Measurements from ENCODE around the gene RASSF1.
A peak's percentile ranks its signal among the peaks of the same experiment; 100 is the strongest.

RASSF1 gene

GRCh38 chr3:50374363-50375257 is 34.0 kb upstream of the RASSF1 start:
- no peak overlapping the region for H3K4me3 ChIP-seq (ENCODE audit: low read depth, low read length)
- in situ Hi-C loops (cut with HindIII; ENCODE audit: low sequenced_read_pairs), result no loop called here
- DNase-seq (ENCODE audit: low read depth, low spot score), result no peak
- TF ChIP-seq CTCF (IDR thresholded peaks at IDR 0.05; ENCODE audit: low read depth, low read length), result no peak

DNA sequence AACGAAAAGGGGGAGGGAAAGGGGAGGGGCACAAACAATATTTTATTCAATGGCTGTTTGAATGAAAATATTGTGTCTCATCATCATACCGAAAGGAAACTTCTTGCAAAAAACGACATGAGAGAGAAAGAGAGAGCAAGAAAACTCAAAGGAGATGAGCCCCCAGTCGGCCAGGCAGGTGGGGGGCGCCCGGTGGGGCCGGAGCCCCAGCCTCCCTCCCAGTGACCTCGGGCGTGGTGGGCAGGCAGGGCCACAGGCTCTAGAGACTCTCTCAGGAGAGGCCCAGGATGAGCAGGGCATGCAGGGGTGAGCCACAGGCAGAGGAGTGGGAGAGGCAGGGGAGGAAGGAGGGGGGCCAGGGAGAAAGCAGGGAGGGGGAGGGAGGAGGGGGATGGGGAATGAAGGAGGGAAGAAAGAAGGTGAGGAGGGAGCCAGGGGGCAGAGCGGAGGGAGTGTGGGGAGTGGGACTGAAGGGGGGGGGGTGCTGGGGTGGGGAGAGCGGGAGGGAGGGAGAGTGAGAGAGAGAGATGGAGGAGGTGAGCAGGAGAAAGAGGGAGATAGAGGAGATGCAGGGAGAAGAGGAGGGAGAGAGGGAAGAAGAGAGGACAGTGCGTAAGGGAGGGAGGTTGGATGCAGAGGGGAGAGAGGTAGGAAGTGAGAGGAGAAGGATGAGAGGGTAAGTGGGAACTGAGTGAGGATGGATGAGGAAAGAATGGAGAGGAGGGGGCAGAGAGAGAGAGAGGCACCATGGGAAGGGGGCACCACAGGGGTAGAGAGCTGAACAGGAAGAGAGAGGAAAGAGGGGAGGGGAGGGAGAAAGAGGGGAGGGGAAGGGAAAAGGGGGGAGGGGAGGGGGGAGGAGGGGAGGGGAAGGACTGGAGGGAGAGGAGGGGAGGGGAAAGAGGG is 32.8 kb upstream of the RASSF1 start:
- in situ Hi-C loops (cut with HindIII; ENCODE audit: low sequenced_read_pairs), result no loop called here
- H3K4me3 ChIP-seq (ENCODE audit: low read depth, low read length), result no peak overlapping the region
- no peak for DNase-seq (ENCODE audit: low read depth, low spot score)
- no peak for TF ChIP-seq CTCF (IDR thresholded peaks at IDR 0.05; ENCODE audit: low read depth, low read length)

DNA sequence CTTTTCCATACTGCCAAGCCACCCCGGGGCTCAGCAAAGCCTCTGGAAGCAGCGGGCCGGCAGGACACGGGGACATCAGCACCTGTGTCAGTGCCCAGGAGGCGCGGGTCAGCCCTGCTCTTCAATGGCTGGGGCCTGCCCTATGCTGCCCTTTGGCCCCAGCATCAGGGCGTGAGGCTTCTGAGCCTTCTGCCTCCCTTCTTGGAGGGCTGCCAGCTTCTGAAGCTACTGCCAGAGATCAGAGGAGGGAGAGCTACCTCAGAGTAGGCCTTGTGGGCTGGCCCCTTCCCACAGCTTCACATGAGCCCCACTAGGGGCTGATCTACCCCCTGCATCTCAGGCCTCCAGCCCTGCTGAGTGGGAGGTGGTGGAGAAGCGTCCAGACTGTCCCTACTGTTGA is 31.7 kb upstream of the RASSF1 start:
- DNase-seq (ENCODE audit: low read depth, low spot score), result no peak
- TF ChIP-seq CTCF (IDR thresholded peaks at IDR 0.05; ENCODE audit: low read depth, low read length), result no peak
- no peak overlapping the region for H3K4me3 ChIP-seq (ENCODE audit: low read depth, low read length)
- in situ Hi-C loops (cut with HindIII; ENCODE audit: low sequenced_read_pairs), result no loop called here

GRCh38 chr3:50371133-50371685 is 30.6 kb upstream of the RASSF1 start:
- no peak overlapping the region for H3K4me3 ChIP-seq (ENCODE audit: low read depth, low read length)
- no peak for DNase-seq (ENCODE audit: low read depth, low spot score)
- no peak for TF ChIP-seq CTCF (IDR thresholded peaks at IDR 0.05; ENCODE audit: low read depth, low read length)
- in situ Hi-C loops (cut with HindIII; ENCODE audit: low sequenced_read_pairs), result no loop called here

GRCh38 chr3:50370594-50370993 is 30.0 kb upstream of the RASSF1 start:
- in situ Hi-C loops (cut with HindIII; ENCODE audit: low sequenced_read_pairs), result no loop called here
- DNase-seq (ENCODE audit: low read depth, low spot score), result no peak
- TF ChIP-seq CTCF (IDR thresholded peaks at IDR 0.05; ENCODE audit: low read depth, low read length), result peak; percentile 12
- no peak overlapping the region for H3K4me3 ChIP-seq (ENCODE audit: low read depth, low read length)

- DNase-seq (ENCODE audit: low read depth, low spot score), result no peak
- H3K4me3 ChIP-seq (ENCODE audit: low read depth, low read length), result no peak overlapping the region
- TF ChIP-seq CTCF (IDR thresholded peaks at IDR 0.05; ENCODE audit: low read depth, low read length), result no peak
- in situ Hi-C loops (cut with HindIII; ENCODE audit: low sequenced_read_pairs), result no loop called here
These were observed 28.5 kb upstream of the RASSF1 start for GRCh38 chr3:50369012-50369670.

Measured in astrocyte of the spinal cord (primary cell).